Fibroblast of pulmonary artery (primary cell): ENCODE data around the gene MAP4K1.

Experiments
- DNase-seq: peaks from one replicate; pipeline ENCODE4 v3.0.0-alpha.2; 2010; ENCODE audit warnings: low read depth
- H3K4me3 ChIP-seq: replicated peaks from 2 replicates; pipeline ENCODE4 v1.5.1; 2011; ENCODE audit warnings: low read depth, mild to moderate bottlenecking, control low read depth, low read length, moderate library complexity
- CTCF ChIP-seq: IDR thresholded peaks from 2 replicates; pipeline ENCODE4 v1.5.1; 2011; ENCODE audit warnings: mild to moderate bottlenecking, control low read depth, low read length, inconsistent platforms; ENCODE audit errors: missing control alignments

The MAP4K1 gene

GRCh38 chr19:38551450-38551813 lies 66.3 kb downstream of the MAP4K1 start:
- no peak for TF ChIP-seq CTCF
- H3K4me3 ChIP-seq = no peak overlapping the region
- no peak for DNase-seq

- no peak for TF ChIP-seq CTCF
- DNase-seq = no peak
- no peak overlapping the region for H3K4me3 ChIP-seq
Measured at GRCh38 chr19:38550376-38550775, 67.4 kb downstream of the MAP4K1 start.

GRCh38 chr19:38549942-38550341 lies 67.8 kb downstream of the MAP4K1 start:
- no peak overlapping the region for H3K4me3 ChIP-seq
- TF ChIP-seq CTCF = no peak
- DNase-seq = no peak

GRCh38 chr19:38549061-38549460 lies 68.7 kb downstream of the MAP4K1 start:
- DNase-seq = no peak
- no peak overlapping the region for H3K4me3 ChIP-seq
- TF ChIP-seq CTCF = no peak

- DNase-seq = no peak
- H3K4me3 ChIP-seq = no peak overlapping the region
- no peak for TF ChIP-seq CTCF
Measured at GRCh38 chr19:38547421-38547820, 70.3 kb downstream of the MAP4K1 start.

GRCh38 chr19:38545596-38545995 lies 72.2 kb downstream of the MAP4K1 start:
- TF ChIP-seq CTCF = no peak
- no peak overlapping the region for H3K4me3 ChIP-seq
- peak; percentile 14 for DNase-seq

- TF ChIP-seq CTCF = no peak
- no peak overlapping the region for H3K4me3 ChIP-seq
- peak; percentile 7 for DNase-seq
Measured at GRCh38 chr19:38544569-38545315, 73.0 kb downstream of the MAP4K1 start.
